ENCODE data around the gene NRSN2.

NRSN2 gene

GRCh38 chr20:397432-398237 is 50.7 kb downstream of the NRSN2 start:
- DNase-seq = no peak

GRCh38 chr20:399182-399707 is 52.3 kb downstream of the NRSN2 start:
- DNase-seq = no peak

DNA sequence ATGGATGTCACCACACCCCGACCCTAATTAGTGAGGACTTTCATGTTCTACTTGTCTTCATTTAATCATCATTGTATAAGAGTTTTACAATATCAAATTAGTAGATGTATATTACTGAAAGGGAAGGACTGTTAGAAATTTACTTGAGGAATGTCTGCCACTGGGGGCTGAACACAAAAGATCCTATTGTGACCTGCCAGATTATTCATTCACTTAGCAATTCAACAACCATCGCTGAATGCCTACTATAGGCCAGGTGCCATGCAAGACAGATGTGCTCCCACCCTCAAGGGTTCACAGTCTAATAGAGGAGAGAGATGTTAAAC is 53.2 kb downstream of the NRSN2 start:
- no peak for DNase-seq

- no peak for DNase-seq
Observed at GRCh38 chr20:400454-401275, 53.8 kb downstream of the NRSN2 start.

DNA sequence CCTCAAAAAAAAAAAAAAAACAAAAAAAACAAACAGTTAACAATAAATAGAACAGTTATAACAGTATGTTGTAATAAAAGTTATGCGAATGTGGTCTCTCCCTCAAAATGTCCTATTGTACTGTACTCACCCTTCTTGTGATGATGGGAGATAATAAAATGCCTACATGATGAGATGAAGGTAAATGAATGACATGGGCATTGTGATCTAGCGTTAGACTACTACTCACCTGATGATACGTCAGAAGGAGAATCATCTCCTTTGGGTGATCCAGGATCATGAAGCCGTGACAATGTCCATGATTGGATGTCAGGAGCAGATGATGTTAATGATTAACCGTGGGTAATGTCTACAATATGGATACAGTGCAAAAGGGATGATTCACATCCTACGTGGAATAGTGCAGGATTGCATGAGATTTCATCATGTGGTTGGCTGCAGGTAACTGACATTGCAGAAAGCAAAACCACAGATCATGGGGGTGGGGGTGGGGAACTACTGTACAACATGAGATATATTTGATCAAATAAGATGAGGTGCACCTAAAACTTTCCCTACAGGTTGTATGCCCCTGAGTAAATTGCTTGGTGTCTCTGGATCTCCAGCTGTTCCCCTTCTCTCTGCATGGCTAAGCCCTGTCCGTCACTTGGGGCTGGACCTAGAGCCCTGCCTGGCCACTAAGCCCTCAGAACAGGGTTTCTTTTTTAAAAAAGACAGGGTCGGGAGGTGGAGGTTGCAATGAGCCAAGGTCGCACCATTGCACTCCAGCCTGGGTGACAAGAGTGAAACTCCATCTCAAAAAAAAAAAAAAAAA is 55.0 kb downstream of the NRSN2 start:
- no peak for DNase-seq

GRCh38 chr20:402496-402885 is 55.6 kb downstream of the NRSN2 start:
- no peak for DNase-seq

DNA sequence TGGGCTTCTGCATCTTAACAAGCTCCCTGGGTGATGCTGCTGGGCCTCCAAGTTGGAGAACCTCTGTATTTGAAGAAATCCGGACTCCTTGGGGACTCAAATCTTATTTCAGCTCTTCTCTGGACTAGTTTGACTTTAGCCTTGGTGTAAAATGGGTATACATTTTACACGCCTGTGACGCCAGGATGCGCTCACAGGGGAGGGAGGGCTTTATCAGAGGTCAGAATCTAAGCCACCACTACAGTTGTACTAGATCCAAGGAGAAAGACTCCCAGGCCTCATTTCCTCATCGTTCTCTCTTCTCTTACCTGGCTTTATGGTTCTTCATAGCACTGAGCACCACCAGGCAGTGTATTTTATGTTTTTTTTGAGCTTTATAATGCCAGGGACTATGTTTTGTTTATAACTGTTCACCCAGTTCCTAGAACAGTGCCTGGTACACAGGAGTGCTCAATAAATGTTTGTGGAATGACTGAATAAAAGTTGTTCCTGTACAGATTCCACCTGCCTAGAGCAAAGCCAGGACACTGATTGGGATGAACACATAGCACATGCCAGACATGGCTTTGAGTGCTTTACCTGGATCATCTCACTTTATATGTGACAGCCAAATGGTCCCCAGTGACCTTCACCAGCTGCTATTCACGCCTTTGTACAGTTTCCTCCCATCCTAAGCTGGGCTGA is 56.1 kb downstream of the NRSN2 start:
- DNase-seq = no peak

GRCh38 chr20:403582-403957 is 56.7 kb downstream of the NRSN2 start:
- no peak for DNase-seq

DNA sequence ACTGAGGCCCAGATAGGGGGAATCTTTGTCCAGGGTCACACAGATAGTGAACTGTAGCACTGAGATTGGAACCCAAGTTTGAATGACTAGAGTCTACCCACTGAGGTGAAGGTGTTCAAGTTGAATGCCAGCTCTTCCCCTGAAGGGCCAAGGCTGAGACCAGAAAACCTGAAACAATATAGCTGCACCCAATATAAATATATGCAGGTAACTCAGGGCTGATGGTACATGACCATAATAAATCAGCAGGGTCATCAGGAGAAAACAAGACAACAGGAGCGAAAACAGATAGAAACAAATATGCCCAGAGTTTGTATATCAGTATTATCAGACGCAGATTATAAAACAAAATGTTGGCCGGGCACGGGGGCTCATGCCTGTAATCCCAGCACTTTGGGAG is 57.2 kb downstream of the NRSN2 start:
- DNase-seq = no peak

Measured in activated T-cell treated with anti-CD3 and anti-CD28 coated beads, Interleukin-2, amount 50 U/mL, for 48 hours (primary cell).